RPMI7951 (cell line): Measurements from ENCODE around the gene NDST1. TPM values are rescaled to one million over a fixed set of nuclear protein-coding genes. Genes with fewer than 3 reads are reported as not detected.

Experiments
- DNase-seq: peaks from one replicate; pipeline ENCODE4 v3.0.0-alpha.2; 2012; ENCODE audit warnings: low read depth
- total RNA-seq: library from RNA; depleted of rRNA; stranded (reverse); fragments of >200 nt; shearing (Covaris generic); gene quantifications from 2 replicates; pipeline ENCODE4 v1.2.3, GENCODE V29; 2014

Gene NDST1
- total RNA-seq, 1 experiment from 2014 or later = 18.5 TPM

- no peak for DNase-seq
These were observed 62.4 kb downstream of the NDST1 start for GRCh38 chr5:150570333-150570732.

- DNase-seq = no peak
These were observed 63.9 kb downstream of the NDST1 start for GRCh38 chr5:150571836-150572235.

- DNase-seq = no peak
These were observed 65.3 kb downstream of the NDST1 start for GRCh38 chr5:150573216-150573615.

GRCh38 chr5:150573867-150574817, 66.2 kb downstream of the NDST1 start:
- DNase-seq = no peak

- DNase-seq = peak; percentile 78
These were observed 67.1 kb downstream of the NDST1 start for GRCh38 chr5:150574818-150575547.

GRCh38 chr5:150575745-150576448, 68.0 kb downstream of the NDST1 start:
- no peak for DNase-seq

GRCh38 chr5:150576449-150576949, 68.6 kb downstream of the NDST1 start:
- DNase-seq = no peak

GRCh38 chr5:150577378-150578139, 69.6 kb downstream of the NDST1 start:
- no peak for DNase-seq

GRCh38 chr5:150578781-150579461, 71.0 kb downstream of the NDST1 start:
- DNase-seq = no peak

- peak; percentile 50 for DNase-seq
These were observed 71.8 kb downstream of the NDST1 start for GRCh38 chr5:150579462-150580400.

GRCh38 chr5:150580917-150581316, 73.0 kb downstream of the NDST1 start:
- no peak for DNase-seq

GRCh38 chr5:150582241-150583109, 74.5 kb downstream of the NDST1 start:
- peak; percentile 93 for DNase-seq

- DNase-seq = no peak
These were observed 75.8 kb downstream of the NDST1 start for GRCh38 chr5:150583541-150584225.

- DNase-seq = no peak
These were observed 76.8 kb downstream of the NDST1 start for GRCh38 chr5:150584556-150585335.

- DNase-seq = no peak
These were observed 77.9 kb downstream of the NDST1 start for GRCh38 chr5:150585781-150586341.

GRCh38 chr5:150587016-150587415, 79.1 kb downstream of the NDST1 start:
- DNase-seq = no peak
